B cell (primary cell): ENCODE data around the gene ST6GALNAC3.

Source experiments
- EZH2 ChIP-seq: IDR thresholded peaks from 2 replicates; pipeline ENCODE4 v1.6.1; 2012; ENCODE audit warnings: borderline replicate concordance, low read depth, mild to moderate bottlenecking, moderate library complexity, low read length; ENCODE audit not compliant: insufficient read depth, poor library complexity, severe bottlenecking
- TF ChIP-seq, protein P1 (sequence below): fragments of 200-600 bp; IDR thresholded peaks from one replicate; pipeline ENCODE4 v1.8.0; 2022; ENCODE audit warnings: antibody characterized with exemption, mild to moderate bottlenecking

DNA sequence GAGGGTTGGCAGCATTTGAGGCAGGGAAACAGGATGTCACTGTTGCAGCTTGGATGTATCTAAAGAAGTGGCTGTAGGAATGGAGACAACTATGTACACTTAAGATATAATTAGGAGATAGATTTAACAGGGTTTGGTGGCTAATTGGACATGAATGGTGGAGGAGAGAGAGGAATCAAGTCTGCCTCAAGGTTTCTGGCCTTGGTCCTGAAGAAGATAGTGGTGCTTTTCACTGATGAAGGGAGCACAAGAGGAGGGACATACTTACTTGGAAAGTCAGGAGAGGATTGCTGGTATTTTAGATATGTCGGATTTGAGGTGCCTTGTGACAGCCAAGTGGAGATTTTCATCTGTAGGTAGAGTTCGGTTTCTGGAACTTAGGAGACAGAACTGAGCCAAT, 123.9 kb downstream of the ST6GALNAC3 start:
- TF ChIP-seq, protein P1, sequence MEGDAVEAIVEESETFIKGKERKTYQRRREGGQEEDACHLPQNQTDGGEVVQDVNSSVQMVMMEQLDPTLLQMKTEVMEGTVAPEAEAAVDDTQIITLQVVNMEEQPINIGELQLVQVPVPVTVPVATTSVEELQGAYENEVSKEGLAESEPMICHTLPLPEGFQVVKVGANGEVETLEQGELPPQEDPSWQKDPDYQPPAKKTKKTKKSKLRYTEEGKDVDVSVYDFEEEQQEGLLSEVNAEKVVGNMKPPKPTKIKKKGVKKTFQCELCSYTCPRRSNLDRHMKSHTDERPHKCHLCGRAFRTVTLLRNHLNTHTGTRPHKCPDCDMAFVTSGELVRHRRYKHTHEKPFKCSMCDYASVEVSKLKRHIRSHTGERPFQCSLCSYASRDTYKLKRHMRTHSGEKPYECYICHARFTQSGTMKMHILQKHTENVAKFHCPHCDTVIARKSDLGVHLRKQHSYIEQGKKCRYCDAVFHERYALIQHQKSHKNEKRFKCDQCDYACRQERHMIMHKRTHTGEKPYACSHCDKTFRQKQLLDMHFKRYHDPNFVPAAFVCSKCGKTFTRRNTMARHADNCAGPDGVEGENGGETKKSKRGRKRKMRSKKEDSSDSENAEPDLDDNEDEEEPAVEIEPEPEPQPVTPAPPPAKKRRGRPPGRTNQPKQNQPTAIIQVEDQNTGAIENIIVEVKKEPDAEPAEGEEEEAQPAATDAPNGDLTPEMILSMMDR: no peak
- TF ChIP-seq EZH2: no peak
